ENCODE data around the gene AOPEP.

Gene AOPEP

DNA sequence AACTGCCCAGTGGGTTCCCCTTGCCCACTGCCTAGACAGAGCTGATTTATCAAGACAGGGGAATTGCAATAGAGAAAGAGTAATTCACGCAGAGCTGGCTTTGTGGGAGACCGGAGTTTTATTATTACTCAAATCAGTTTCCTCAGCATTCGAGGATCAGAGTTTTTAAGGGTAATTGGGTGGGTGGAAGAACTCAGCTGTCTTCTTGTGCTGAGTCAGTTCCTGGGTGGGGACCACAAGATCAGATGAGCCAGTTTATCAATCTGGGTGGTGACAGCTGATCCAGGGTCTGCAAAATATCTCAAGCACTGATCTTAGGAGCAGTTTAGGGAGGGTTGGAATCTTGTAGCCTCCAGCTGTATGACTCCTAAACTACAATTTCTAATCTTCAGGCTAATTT lies 152.3 kb downstream of the AOPEP start:
- DNase-seq = peak; percentile 17

- DNase-seq = no peak
Measured at GRCh38 chr9:94879230-94879629, 152.7 kb downstream of the AOPEP start.

DNA sequence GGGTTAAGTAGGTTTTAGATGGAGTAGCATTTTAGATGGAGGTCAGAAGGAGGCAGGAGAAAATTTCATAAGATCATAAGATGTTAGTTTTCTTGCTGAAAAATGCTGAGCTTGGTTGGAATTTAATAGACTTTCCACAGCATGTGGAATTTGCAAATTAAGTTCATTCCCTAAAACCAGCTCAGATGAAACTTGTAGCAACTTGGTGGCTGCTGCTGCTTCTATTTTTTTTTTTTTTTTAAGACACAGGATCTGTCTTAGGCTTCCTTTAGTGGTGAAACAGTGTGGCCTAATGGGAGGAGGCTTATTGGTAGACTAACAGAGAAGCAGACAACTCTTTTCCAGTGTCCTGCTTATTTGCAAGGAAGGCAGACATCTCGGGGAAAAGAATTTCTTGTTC lies 154.5 kb downstream of the AOPEP start:
- DNase-seq = no peak

DNA sequence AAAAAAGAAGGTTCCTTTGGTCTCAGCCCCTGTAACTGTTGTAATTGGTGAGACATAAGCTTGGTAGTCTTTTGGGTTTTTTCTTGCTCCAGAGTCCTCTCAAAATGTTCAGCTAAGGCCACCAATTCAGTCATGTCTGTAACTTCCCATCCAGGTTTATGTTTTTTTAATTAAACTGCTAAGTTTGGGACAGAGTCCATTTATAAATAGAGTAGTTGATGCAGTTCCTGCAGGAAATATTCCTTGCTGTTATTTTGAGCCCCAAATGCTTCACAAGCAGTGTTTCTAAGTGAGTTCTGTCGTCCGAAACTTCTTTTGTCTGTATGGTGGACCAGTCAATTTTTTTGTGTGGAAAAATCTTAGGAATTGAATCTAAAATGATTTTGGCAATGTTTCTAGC lies 155.0 kb downstream of the AOPEP start:
- no peak for DNase-seq

DNA sequence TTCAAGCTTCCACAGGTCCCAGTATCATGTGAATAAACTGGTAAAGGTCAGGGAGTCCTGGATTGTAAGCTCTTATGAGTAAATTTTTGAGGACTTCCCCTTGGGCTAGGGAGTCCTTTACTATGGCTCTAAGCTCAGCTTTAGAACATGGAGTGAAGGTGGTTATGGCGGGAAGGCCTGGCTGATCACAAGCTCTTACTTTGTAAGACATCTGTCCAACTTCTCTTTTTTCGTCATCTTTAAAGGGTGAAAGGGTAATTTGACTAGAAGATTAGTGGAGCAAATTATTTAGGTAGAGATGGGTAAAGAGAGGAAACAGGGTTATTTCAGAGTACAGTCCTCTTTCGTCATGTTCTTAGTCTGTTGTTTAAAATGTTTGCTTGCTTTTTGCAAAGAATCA lies 155.4 kb downstream of the AOPEP start:
- DNase-seq = peak; percentile 21

DNA sequence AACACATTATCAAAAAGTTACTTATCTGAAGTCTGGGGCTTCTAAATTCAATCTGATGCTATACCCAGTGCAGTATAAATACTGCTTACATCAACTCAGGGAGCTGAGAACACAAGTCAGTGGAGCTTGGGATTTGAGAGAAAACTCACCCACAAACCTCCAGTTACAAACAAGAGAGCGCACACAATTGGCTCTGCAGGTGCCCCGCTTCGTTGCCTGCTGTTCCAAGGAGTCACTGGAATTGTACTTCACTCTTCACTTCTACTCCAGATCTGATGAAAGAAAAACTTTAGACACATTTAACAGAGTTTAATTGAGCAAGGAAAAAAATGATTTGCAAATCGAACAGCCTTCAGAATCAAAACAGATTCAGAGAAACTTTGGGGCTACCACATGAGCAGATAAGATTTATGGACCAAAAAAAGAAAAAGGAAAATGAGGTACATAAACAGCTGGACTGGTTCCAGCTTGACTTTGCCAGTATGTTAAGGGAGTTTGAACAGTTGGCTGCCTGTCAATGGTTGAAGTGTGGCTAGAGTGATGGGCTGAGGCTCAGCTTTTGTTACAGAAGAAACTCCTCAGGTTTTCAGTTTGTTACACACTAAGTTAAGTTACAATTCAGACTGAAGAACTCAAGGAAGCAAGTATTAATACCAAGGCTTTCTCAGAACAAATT lies 156.6 kb downstream of the AOPEP start:
- no peak for DNase-seq

- DNase-seq = no peak
Measured at GRCh38 chr9:94885854-94886447, 159.5 kb downstream of the AOPEP start.

DNA sequence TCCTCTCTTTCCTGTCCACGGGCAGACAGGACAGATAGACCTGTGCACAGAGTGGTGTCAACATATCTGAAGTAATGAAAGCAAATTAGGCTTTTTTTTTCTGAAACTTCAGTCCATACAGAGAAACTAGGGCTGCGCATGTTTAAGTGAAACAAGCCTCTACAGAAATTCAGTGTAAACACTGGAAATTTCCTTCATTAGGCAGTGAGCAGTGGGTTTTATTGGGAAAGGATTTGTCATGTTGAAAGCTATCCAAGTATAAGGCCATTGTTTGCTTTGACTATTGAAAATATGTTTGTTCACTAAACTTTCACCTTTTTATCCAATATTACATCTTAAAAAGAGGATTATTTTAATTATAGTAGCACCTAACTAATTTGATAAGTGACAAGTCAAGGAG lies 161.2 kb downstream of the AOPEP start:
- DNase-seq = no peak

DNA sequence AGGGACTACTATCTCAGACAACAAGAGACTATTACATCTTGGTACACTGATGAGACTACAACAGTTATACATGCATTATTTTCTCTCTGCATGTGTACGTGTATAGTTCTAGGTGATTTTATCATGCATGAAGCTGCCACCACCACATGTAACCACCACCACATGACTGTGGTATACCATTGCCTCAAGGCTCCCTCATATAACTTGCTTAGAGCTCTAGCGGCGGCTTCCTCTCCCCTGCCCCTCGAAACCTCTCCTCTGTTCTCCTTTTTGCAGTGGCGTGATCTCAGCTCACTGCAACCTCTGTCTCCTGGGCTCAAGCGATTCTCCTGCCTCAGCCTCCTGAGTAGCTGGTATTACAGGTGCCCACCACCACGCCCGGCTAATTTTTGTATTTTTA lies 162.3 kb downstream of the AOPEP start:
- no peak for DNase-seq

GRCh38 chr9:94889628-94890027 lies 163.1 kb downstream of the AOPEP start:
- no peak for DNase-seq

DNA sequence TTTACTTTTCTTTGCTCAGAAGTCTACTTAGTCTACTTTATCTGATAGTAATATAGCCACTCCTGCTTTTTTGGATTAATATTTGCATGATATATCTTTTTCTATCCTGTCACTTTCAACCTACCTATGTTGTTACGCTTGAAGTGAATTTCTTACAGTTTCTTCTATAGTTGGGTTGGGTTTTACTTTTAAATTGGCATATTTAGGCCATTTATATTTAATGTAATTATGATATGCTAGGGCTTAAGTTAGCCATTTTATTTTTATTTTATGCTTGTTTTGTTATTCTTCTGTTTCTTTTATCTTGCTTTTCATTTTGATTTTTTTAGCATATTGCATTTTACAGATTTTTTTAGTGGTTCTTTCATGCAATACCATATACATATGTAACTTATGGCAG lies 164.7 kb downstream of the AOPEP start:
- no peak for DNase-seq

DNA sequence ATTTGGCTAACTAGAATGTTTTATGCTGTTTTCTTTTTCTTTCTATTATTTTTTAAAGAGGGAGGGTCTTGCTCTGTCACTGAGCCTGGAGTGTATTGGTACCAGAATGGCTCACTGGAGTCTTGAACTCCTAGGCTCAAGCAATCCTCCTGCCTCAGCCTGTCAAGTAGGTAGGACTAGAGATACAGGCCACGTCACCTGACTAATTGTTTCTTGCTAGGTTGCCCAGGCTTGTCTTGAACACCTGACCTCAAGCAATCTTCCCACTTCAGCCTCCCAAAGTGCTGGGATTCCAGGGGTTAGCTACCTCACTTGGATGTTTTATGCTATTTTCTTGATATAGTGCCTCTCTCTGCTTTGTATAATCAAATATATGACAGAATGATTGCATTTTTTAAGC lies 166.2 kb downstream of the AOPEP start:
- no peak for DNase-seq

- DNase-seq = no peak
Measured at GRCh38 chr9:94894094-94894699, 167.7 kb downstream of the AOPEP start.

GRCh38 chr9:94895668-94896067 lies 169.2 kb downstream of the AOPEP start:
- DNase-seq = no peak

DNA sequence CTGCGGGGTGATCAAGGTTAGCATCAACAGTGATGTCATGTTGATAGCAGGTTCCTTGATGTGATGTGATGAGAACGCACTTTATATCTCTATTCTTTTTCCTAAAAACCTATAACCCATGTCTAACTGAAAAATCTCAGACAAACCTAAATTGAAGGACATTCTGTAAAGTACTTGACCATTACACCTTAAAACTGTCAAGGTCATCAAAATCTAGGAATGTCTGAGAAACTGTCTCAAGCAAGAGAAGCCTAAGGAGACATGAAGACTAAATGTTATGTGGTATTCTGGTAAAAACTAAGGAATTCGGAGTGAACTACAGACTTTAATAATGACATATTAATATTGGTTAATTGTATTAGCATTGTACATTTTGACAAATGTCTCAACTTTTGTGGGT lies 170.0 kb downstream of the AOPEP start:
- DNase-seq = no peak

- no peak for DNase-seq
Measured at GRCh38 chr9:94899464-94900221, 173.1 kb downstream of the AOPEP start.

DNA sequence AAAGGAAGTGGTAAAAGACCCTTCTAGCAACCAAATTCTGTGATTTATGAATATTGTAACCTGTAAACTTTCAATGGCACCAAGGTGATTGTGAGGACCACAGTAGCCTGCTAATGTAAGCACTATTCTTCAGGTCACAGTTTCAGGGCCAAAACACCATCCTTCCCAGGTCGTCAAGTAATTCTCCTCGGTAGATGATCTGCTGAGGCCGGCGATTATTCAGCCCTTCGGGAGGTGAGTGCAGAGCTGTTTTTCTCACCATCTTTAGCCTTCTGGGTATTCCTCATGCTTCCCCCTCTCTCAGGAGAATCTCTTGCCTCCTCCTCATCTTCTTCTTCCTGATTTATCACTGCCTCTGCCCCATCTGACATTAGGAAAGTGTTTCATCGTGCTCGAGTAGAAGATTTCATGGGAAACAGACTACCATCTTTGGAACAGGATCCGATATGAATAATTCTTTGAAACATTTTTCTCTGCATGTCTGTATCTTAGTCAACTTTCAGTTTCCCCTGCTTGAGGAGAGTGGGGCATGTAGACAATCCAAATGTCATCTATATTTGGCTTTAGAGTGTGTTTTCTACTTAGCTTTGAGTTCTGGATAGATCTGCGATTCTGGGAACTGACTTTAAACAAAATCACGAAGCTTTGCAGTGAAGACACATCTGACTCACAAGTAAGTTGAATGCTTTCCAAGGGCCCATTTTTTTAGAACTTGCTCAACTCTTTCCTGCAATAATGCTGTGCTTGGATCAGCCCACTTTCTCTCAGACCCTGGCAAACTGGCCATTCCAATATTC lies 173.9 kb downstream of the AOPEP start:
- DNase-seq = peak; percentile 52

- peak; percentile 15 for DNase-seq
Measured at GRCh38 chr9:94901019-94901363, 174.5 kb downstream of the AOPEP start.

DNA sequence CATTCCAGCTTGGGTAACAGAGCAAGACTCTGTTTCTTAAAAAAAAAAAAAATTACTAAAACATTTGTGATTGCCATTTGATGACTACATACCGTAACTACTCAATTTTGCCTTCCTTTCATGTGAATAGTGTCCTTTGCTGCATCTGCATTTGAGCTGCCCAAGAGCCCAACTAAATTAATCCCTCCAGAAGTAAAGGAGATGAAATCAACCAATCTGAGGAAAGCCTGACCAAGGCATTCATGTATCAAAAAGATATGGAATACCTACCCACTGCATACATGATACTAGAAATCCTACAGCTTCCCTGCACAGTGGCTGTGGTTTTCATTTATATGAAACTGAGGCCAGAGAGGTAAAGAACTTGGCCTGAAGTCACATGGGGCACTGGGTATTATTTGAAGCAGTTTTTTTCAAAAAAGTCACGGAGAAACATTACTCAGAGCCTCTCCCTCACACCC lies 177.5 kb downstream of the AOPEP start:
- DNase-seq = no peak

DNA sequence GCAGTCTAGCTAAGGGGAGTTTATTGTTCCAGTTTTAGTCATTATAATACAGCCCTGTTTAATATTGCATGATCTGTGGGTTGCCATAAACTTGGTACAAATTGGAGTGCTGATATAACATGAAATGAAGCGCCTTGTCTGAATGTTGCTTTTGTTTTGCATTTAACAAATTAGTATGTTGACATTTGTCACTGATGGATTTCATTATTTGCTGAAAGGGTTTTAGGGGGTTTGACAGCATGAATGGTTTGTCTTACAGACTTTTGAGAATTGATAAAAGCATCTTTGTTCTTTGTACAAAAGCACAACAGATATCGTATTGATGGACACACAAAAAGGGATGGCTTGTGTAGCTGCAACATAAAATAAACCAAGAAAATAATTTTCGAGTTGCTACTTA lies 178.3 kb downstream of the AOPEP start:
- no peak for DNase-seq

- DNase-seq = no peak
Measured at GRCh38 chr9:94905606-94906005, 179.1 kb downstream of the AOPEP start.

DNA sequence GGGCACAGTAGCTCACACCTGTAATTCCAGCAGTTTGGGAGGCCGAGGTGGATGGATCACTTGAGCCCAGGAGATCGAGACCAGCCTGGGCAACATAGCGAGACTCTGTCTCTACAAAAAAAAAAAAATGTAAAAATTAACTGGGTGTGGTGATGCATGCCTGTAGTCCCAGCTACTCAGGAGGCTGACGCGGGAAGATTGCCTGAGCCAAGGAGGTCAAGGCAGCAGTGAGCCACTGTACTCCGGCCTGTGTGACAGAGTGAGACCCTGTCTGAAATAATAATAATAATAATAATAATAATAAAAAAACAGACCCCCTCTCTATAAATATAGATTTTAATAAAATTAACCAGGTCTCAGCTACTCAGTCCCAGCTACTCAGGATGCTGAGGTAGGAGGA lies 179.7 kb downstream of the AOPEP start:
- DNase-seq = no peak

DNA sequence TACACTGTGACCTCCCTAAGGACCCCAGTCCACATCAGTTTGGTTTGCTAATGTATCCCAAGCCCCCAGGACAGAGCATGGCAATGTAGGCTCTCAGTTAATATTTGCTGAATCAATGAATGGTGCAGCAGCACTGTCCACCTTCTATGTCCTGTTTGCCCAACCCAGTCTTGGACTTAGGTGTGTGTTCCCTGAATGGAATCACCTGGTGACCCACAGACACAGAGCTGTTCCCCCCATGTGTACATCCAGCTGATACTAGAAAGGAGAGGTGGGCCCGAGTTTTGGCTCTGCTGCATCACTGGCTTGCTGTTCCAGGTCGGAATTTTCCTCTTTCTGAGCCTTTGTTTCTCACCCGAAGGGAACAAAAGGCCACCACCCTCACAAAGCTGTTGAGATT lies 180.2 kb downstream of the AOPEP start:
- no peak for DNase-seq
